Natural killer cell (primary cell): ENCODE results near the gene STAT5B. TPM values are rescaled to one million over a fixed set of nuclear protein-coding genes. Genes with fewer than 3 reads are reported as not detected.

Experiments used
- ATAC-seq, 3 donors: fragments of 150-1000 bp in 2 of 3; fragments of 200-7000 bp in 1 of 3; cut with Tn5 transposase; 1 replicate in 1 of 3; 2 replicates in 2 of 3; pipeline ENCODE4 v1.10.0; 2021; ENCODE audit warnings: mild to moderate bottlenecking in 2 of 3, moderate library complexity in 2 of 3
- DNase-seq, 2 donors: peaks; one replicate each; pipeline versions ENCODE4 v3.0.0 to v3.0.0-alpha.2; 2013 to 2021; ENCODE audit warnings: mixed read lengths in 1 of 2
- H3K27ac ChIP-seq: one replicate; pipeline ENCODE4 v1.5.1; 2013; ENCODE audit warnings: mild to moderate bottlenecking, low read length
- H3K27me3 ChIP-seq: one replicate; pipeline ENCODE4 v1.6.1; 2013; ENCODE audit warnings: low read length; ENCODE audit not compliant: control insufficient read depth, insufficient read depth
- H3K36me3 ChIP-seq: one replicate; pipeline ENCODE4 v1.6.1; 2013; ENCODE audit warnings: low read length; ENCODE audit not compliant: control insufficient read depth, insufficient read depth
- H3K4me1 ChIP-seq: one replicate; pipeline ENCODE4 v1.6.1; 2013; ENCODE audit warnings: low read length; ENCODE audit not compliant: control insufficient read depth, insufficient read depth
- H3K4me3 ChIP-seq: one replicate; pipeline ENCODE4 v1.5.1; 2013; ENCODE audit warnings: low read length
- H3K9me3 ChIP-seq: one replicate; pipeline ENCODE4 v1.6.1; 2013; ENCODE audit warnings: low read length; ENCODE audit not compliant: control insufficient read depth, insufficient read depth
- H3K27ac Mint-ChIP-seq, 2 donors: one replicate each; pipeline ENCODE4 v1.8.0; 2022; ENCODE audit warnings: mild to moderate bottlenecking in 2 of 2, mixed read lengths in 2 of 2, moderate library complexity in 1 of 2
- H3K27me3 Mint-ChIP-seq, 2 donors: one replicate each; pipeline ENCODE4 v1.8.0; 2022; ENCODE audit warnings: low read depth in 2 of 2, mixed read lengths in 2 of 2
- H3K36me3 Mint-ChIP-seq: one replicate; pipeline ENCODE4 v1.8.0; 2022; ENCODE audit warnings: mixed read lengths
- H3K4me1 Mint-ChIP-seq, 2 donors: one replicate each; pipeline ENCODE4 v1.8.0; 2022; ENCODE audit warnings: mixed read lengths in 2 of 2
- H3K4me3 Mint-ChIP-seq: one replicate; pipeline ENCODE4 v1.8.0; 2022; ENCODE audit warnings: mild to moderate bottlenecking, moderate library complexity, mixed read lengths
- H3K9me3 Mint-ChIP-seq, 2 donors: one replicate each; pipeline ENCODE4 v1.8.0; 2022; ENCODE audit warnings: mixed read lengths in 2 of 2
- WGBS: methylation state at CpG from one replicate; pipeline ENCODE4 v1.1.7; 2013; ENCODE audit warnings: missing lambda C conversion rate; ENCODE audit not compliant: insufficient coverage; 5-methylcytosine and 5-hydroxymethylcytosine counted together
- intact Hi-C: fragments of 100-400 bp; cut with micrococcal nuclease; formaldehyde crosslinking; loops from one replicate; pipeline ENCODE4 v1.14.2; 2022
- total RNA-seq, 4 donors: library from RNA; stranded (reverse); fragments of 120-200 nt in 1 of 4; gene quantifications; one replicate each; pipeline versions ENCODE4 v1.2.3 to v1.2.4, GENCODE V29; 2013 to 2022
- TF ChIP-seq, protein P1 (sequence below): fragments of 200-600 bp; IDR thresholded peaks from one replicate; pipeline ENCODE4 v1.8.0; 2022; ENCODE audit warnings: antibody characterized with exemption

Gene STAT5B
- total RNA-seq, 3 donors from 2014 or later (not counting 1 experiment from before 2014, with no cell fraction given), result 79.9 to 112 (median 103) TPM

DNA sequence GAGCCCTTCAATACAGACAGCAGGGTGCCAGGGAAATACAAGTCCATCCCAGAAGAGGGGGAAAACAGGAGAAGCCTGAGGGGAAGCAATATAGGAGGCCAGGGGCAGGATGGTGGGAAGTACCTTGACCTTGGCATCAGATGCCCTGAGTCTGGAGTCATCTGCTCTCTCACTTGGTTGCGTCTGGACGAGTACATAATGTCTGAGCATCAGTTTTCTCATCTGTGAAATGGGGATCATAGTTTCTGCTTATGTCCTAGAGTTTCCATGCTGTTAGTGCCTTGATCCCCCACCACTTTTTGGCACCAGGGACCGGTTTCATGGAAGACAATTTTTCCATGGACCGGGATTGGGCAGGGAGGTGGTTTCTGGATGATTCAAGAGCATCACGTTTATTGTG, 14.4 kb upstream of the STAT5B start:
- Histone ChIP-seq H3K27ac (no peak overlapping the region), H3K27me3 (no peaks in the 10 kb centered on the region), H3K4me3 (no peak overlapping the region), H3K4me1 (peaks cover 41% of the 10 kb centered on the region), H3K9me3 (no peaks in the 10 kb centered on the region), H3K36me3 (peaks cover 18% of the 10 kb centered on the region)
- Mint-ChIP-seq H3K4me3 (peak overlapping the region; percentile 75), H3K27me3 (no peaks in the 10 kb centered on the region), H3K27ac (peak overlapping the region; percentile 93 to 95), H3K4me1 (peaks cover 43 to 51% of the 10 kb centered on the region in 2 donors), H3K9me3 (no peaks in the 10 kb centered on the region), H3K36me3 (no peaks in the 10 kb centered on the region)
- DNase-seq (no peak), ATAC-seq (no peak)
- intact Hi-C loops, result no loop called here
- TF ChIP-seq, protein P1, sequence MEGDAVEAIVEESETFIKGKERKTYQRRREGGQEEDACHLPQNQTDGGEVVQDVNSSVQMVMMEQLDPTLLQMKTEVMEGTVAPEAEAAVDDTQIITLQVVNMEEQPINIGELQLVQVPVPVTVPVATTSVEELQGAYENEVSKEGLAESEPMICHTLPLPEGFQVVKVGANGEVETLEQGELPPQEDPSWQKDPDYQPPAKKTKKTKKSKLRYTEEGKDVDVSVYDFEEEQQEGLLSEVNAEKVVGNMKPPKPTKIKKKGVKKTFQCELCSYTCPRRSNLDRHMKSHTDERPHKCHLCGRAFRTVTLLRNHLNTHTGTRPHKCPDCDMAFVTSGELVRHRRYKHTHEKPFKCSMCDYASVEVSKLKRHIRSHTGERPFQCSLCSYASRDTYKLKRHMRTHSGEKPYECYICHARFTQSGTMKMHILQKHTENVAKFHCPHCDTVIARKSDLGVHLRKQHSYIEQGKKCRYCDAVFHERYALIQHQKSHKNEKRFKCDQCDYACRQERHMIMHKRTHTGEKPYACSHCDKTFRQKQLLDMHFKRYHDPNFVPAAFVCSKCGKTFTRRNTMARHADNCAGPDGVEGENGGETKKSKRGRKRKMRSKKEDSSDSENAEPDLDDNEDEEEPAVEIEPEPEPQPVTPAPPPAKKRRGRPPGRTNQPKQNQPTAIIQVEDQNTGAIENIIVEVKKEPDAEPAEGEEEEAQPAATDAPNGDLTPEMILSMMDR, result no peak
- 93% methylated on average over 5 of the region's 5 CpGs for WGBS

DNA sequence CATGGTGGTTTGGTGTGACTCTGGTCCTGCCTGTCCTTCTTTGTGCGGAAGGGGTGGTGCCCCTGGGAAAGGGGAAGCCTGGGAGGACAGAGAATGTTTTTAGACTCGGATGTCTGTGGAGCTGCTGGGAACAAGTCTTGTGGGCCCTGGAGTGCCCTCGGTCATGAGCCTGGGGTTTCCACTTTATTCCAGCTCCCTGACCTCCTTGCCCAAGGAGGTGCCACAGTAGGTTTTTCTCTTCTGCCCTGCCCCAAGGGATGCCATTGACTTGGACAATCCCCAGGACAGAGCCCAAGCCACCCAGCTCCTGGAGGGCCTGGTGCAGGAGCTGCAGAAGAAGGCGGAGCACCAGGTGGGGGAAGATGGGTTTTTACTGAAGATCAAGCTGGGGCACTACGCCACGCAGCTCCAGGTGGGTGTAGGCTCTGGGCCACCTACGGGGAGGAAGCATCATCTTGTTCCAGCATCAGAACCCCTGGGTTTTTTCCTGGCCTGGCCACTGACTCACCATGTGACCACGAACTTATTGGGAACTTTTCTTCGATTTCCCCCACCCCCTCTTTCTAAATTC, 13.5 kb upstream of the STAT5B start:
- Histone ChIP-seq H3K36me3 (peaks cover 9% of the 10 kb centered on the region), H3K4me1 (peaks cover 41% of the 10 kb centered on the region), H3K9me3 (no peaks in the 10 kb centered on the region), H3K4me3 (no peak overlapping the region), H3K27me3 (no peaks in the 10 kb centered on the region), H3K27ac (peak overlapping the region; percentile 76)
- Mint-ChIP-seq H3K27me3 (no peaks in the 10 kb centered on the region), H3K27ac (peak overlapping the region; percentile 93 to 95), H3K36me3 (no peaks in the 10 kb centered on the region), H3K4me3 (peak overlapping the region; percentile 93), H3K9me3 (no peaks in the 10 kb centered on the region), H3K4me1 (peaks cover 43 to 51% of the 10 kb centered on the region in 2 donors)
- intact Hi-C loops, result loop anchor here (5.0 kb wide), 1 partner anchor 107 kb away; the partner anchor contains the start of gene KCNH4
- TF ChIP-seq, protein P1, result no peak
- WGBS, result 63% methylated on average over 8 of the region's 9 CpGs
- DNase-seq, result peak in 1 of 2 donors; percentile 62
- ATAC-seq, result no peak

DNA sequence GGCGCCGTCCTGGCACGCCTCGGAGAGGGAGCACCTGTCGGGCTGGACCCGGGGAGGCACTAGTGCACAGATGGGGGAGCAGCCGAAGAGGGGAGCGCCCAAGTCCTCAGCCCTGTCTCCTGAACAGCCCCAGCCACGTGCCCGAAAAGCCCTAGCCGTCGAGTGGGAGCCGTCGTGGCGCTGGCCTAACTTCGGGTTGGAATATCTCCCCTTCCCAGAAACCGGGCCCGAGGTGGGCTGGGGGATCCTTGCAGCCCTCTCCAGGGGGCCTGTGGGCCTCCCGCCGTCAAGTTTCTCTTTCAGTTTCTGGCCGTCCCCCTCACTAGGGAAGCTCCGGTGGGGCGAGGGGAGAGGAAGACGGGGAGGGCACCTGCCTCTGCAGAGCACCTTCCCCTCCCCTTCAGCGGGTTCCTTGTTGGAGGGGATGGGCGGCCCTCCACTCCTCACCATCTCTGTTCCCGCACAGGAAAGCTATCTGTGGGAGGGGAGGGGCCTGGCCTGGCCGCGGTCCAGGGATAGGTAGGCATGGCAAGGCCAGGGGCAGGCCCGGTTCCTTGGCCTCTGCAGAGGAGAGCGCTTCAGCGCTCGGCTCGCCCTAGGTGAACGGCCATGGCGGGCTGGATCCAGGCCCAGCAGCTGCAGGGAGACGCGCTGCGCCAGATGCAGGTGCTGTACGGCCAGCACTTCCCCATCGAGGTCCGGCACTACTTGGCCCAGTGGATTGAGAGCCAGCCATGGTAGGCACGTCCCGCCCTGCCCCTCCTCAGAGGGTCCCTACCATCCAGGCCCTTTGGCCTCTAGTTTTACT, 12.8 kb upstream of the STAT5B start:
- TF ChIP-seq, protein P1, result no peak
- Mint-ChIP-seq H3K36me3 (no peaks in the 10 kb centered on the region), H3K27me3 (no peaks in the 10 kb centered on the region), H3K27ac (peak overlapping the region; percentile 93 to 95), H3K4me1 (peaks cover 43 to 51% of the 10 kb centered on the region in 2 donors), H3K4me3 (peak overlapping the region; percentile 93), H3K9me3 (no peaks in the 10 kb centered on the region)
- Histone ChIP-seq H3K4me3 (peak overlapping the region; percentile 86), H3K4me1 (peaks cover 41% of the 10 kb centered on the region), H3K36me3 (peaks cover 5% of the 10 kb centered on the region), H3K27ac (peak overlapping the region; percentile 76), H3K9me3 (no peaks in the 10 kb centered on the region), H3K27me3 (no peaks in the 10 kb centered on the region)
- ATAC-seq (peak; percentile 27 to 48 (median 29)), DNase-seq (peak in 1 of 2 donors; percentile 76)
- intact Hi-C loops, result loop anchor here (1.0 to 5.0 kb wide), 2 partner anchors 41 to 107 kb away; partner anchors contain the start of gene KCNH4
- WGBS, result 6% methylated on average over 40 of the region's 44 CpGs
